Right lobe of liver (tissue), 4 donors: ENCODE data around the gene DAB2.

Experiments used
- CTCF ChIP-seq, 4 donors: fragments of 200-600 bp in 3 of 4; fragments of 450-650 bp in 1 of 4; IDR thresholded peaks; one replicate each; pipeline versions ENCODE4 v1.5.1 to v1.8.0; 2016 to 2022; ENCODE audit warnings: antibody characterized with exemption in 4 of 4, mild to moderate bottlenecking in 2 of 4
- POLR2A ChIP-seq: fragments of 450-650 bp; IDR thresholded peaks from one replicate; pipeline ENCODE4 v1.6.1; 2017; ENCODE audit warnings: antibody characterized with exemption, mild to moderate bottlenecking
- donor health status: DM: no; HTN: no; CAD: no.
- donor health status: DM: no; HTN: no; CAD: no.
- donor health status: DM: no; HTN: yes; CAD: no.

DNA sequence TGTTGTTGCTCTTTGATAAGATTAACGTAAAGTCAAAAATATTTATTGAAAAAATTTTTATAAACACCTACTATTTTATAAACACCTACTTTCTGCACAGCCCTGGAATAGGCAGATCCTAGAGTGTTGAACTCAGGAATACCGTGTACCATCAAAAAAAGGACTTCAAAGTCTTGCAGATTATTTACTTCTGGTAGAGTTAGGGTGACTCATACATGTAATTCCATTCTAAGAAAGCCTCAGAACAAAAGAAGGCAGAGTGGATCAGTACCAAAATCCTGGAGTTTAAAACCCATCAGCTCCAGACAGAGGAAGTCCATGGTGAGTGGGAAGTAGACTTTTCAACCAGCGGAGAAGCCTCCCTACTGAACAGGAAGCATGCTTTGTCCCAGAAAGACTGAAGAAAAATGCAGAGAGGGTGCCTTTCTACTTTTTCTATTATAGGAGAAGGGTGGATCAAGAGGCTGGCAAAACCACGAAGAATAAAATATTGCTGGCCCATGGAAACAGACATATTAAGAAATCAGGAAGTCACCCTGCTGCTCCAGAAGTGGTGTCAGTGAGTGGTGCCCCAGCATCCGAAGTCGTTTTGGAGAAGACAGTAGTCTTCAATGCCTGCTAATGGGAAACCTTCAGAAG lies 45.1 kb upstream of the DAB2 start:
- no peak for TF ChIP-seq CTCF (IDR thresholded peaks at IDR 0.05)
- no peak for TF ChIP-seq POLR2A
